GM10248 (cell line): Measurements from ENCODE around the gene DACT1.

ENCODE experiments used
- CTCF ChIA-PET: fragments of 300-600 bp; sonication (Branson Sonifier 250); formaldehyde crosslinking; extraction: SDS; loops from one replicate; lab custom pipeline; 2021; ENCODE audit warnings: antibody characterized with exemption; lab: Yijun Ruan, JAX
- POLR2A ChIA-PET: fragments of 350-650 bp; sonication (Branson Sonifier 250); formaldehyde crosslinking; extraction: SDS; loops from one replicate; lab custom pipeline; 2020; ENCODE audit warnings: antibody characterized with exemption; lab: Yijun Ruan, JAX
- DNase-seq: peaks from one replicate; pipeline ENCODE4 v3.0.0; 2012; ENCODE audit errors: extremely low spot score
- CTCF ChIP-seq: IDR thresholded peaks from 2 replicates; pipeline ENCODE4 v1.5.1; 2012; ENCODE audit warnings: mild to moderate bottlenecking, low read depth; ENCODE audit errors: extremely low read depth, missing control alignments, control extremely low read depth

Gene DACT1

GRCh38 chr14:58647777-58648176 is 10.0 kb downstream of the DACT1 start:
- no peak for DNase-seq
- TF ChIP-seq CTCF, result no peak
- POLR2A ChIA-PET, result no interaction called here
- CTCF ChIA-PET, result no interaction called here

- TF ChIP-seq CTCF, result no peak
- ChIA-PET CTCF (interaction anchor here (0.9 to 1.9 kb wide), 4 partner anchors 9 to 15 kb away, joined by 3 to 6 read pairs (median 4); no protein-coding TSS in a partner anchor), POLR2A (no interaction called here)
- DNase-seq, result no peak
These were observed 13.1 kb downstream of the DACT1 start for GRCh38 chr14:58650857-58651256.

- ChIA-PET POLR2A (no interaction called here), CTCF (interaction anchor here (1.4 kb wide), 1 partner anchor 18 kb away, joined by 3 read pairs; no protein-coding TSS in a partner anchor)
- no peak for DNase-seq
- TF ChIP-seq CTCF, result no peak
These were observed 19.1 kb downstream of the DACT1 start for GRCh38 chr14:58656671-58657411.

GRCh38 chr14:58659061-58659460 is 21.3 kb downstream of the DACT1 start:
- POLR2A ChIA-PET, result no interaction called here
- CTCF ChIA-PET, result interaction anchor here (1.0 kb wide), 1 partner anchor 48 kb away, joined by 3 read pairs; no protein-coding TSS in a partner anchor
- no peak for DNase-seq
- TF ChIP-seq CTCF, result no peak

GRCh38 chr14:58659846-58660245 is 22.1 kb downstream of the DACT1 start:
- ChIA-PET POLR2A (no interaction called here), CTCF (no interaction called here)
- DNase-seq, result no peak
- TF ChIP-seq CTCF, result no peak

GRCh38 chr14:58660407-58660806 is 22.6 kb downstream of the DACT1 start:
- TF ChIP-seq CTCF, result no peak
- ChIA-PET CTCF (no interaction called here), POLR2A (no interaction called here)
- no peak for DNase-seq
